Parathyroid adenoma (tissue), 2 donors: Measurements from ENCODE around the gene NDUFAF3.

Experiments used
- H2AFZ ChIP-seq: fragments of 300-600 bp; sonication (generic); one replicate; pipeline ENCODE4 v1.7.0; 2017; ENCODE audit warnings: antibody characterized with exemption, mild to moderate bottlenecking
- H3K27ac ChIP-seq: fragments of 300-600 bp; sonication (generic); one replicate; pipeline ENCODE4 v1.7.0; 2017
- H3K27me3 ChIP-seq: fragments of 300-600 bp; sonication (generic); one replicate; pipeline ENCODE4 v1.7.0; 2017; ENCODE audit warnings: low read length; ENCODE audit not compliant: control insufficient read depth, insufficient read depth
- H3K36me3 ChIP-seq: fragments of 300-600 bp; sonication (generic); one replicate; pipeline ENCODE4 v1.7.0; 2017; ENCODE audit warnings: low read length; ENCODE audit not compliant: control insufficient read depth, insufficient read depth
- H3K4me1 ChIP-seq: fragments of 300-600 bp; sonication (generic); one replicate; pipeline ENCODE4 v1.7.0; 2017; ENCODE audit warnings: control low read depth
- H3K4me2 ChIP-seq: fragments of 300-600 bp; sonication (generic); one replicate; pipeline ENCODE4 v1.7.0; 2017; ENCODE audit warnings: low read length
- H3K4me3 ChIP-seq: fragments of 300-600 bp; sonication (generic); one replicate; pipeline ENCODE4 v1.7.0; 2017; ENCODE audit warnings: low read depth, low read length
- H3K79me2 ChIP-seq: fragments of 300-600 bp; sonication (generic); one replicate; pipeline ENCODE4 v1.7.0; 2017; ENCODE audit warnings: control low read depth
- H3K9ac ChIP-seq: fragments of 300-600 bp; sonication (generic); one replicate; pipeline ENCODE4 v1.7.0; 2017; ENCODE audit warnings: mild to moderate bottlenecking
- H3K9me3 ChIP-seq: fragments of 300-600 bp; sonication (generic); one replicate; pipeline ENCODE4 v1.7.0; 2017; ENCODE audit warnings: low read length; ENCODE audit not compliant: control insufficient read depth
- TF ChIP-seq, protein P1 (sequence below): fragments of 300-600 bp; sonication (generic); IDR thresholded peaks from one replicate; pipeline ENCODE4 v1.7.0; 2017; ENCODE audit warnings: antibody characterized with exemption, mild to moderate bottlenecking
- donor health status: primary hyperparathyroidism.

The NDUFAF3 gene

DNA sequence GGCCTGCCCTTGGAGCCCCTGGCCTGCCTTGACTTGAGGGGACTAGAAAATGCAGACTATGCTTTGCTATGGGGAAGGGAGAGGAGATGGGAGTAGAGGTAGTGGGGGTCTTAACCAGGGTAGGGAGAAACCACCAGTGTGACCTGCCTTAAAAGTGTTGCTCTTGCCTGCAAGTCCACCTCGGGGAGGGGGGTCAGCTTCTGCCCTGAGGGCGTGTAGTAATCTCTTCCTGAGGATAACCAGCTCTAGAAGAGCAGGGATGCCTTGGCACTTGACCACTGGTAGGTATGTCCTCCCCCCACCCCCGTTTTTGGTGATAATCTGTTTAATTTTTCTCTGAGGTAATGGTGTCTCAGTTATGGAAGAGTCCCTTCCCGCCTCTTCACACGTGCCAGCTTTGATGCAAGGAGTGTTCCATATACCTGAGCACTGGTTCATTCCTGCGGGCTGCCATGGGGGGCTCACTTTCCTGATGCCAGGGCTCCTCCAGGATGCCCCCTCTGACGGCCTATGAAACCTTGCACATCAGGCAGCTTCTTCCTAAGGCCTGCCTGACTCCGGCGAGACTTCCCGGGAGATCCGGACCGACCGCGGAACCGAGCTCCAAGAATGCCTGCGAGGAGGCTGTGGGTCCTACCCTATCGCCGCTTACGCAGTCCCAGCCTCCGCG is 32.7 kb upstream of the NDUFAF3 start:
- H3K4me3 ChIP-seq = peak overlapping the region; percentile 65
- peak overlapping the region; percentile 84 for H3K27ac ChIP-seq
- peaks cover 21% of the 10 kb centered on the region for H3K79me2 ChIP-seq
- H2AFZ ChIP-seq = peak overlapping the region; percentile 92
- no peaks in the 10 kb centered on the region for H3K9me3 ChIP-seq
- peaks cover 20% of the 10 kb centered on the region for H3K4me1 ChIP-seq
- TF ChIP-seq, protein P1, sequence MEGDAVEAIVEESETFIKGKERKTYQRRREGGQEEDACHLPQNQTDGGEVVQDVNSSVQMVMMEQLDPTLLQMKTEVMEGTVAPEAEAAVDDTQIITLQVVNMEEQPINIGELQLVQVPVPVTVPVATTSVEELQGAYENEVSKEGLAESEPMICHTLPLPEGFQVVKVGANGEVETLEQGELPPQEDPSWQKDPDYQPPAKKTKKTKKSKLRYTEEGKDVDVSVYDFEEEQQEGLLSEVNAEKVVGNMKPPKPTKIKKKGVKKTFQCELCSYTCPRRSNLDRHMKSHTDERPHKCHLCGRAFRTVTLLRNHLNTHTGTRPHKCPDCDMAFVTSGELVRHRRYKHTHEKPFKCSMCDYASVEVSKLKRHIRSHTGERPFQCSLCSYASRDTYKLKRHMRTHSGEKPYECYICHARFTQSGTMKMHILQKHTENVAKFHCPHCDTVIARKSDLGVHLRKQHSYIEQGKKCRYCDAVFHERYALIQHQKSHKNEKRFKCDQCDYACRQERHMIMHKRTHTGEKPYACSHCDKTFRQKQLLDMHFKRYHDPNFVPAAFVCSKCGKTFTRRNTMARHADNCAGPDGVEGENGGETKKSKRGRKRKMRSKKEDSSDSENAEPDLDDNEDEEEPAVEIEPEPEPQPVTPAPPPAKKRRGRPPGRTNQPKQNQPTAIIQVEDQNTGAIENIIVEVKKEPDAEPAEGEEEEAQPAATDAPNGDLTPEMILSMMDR = no peak
- H3K27me3 ChIP-seq = no peaks in the 10 kb centered on the region
- H3K36me3 ChIP-seq = no peaks in the 10 kb centered on the region
- H3K4me2 ChIP-seq = peak overlapping the region; percentile 73
- H3K9ac ChIP-seq = peak overlapping the region; percentile 42

DNA sequence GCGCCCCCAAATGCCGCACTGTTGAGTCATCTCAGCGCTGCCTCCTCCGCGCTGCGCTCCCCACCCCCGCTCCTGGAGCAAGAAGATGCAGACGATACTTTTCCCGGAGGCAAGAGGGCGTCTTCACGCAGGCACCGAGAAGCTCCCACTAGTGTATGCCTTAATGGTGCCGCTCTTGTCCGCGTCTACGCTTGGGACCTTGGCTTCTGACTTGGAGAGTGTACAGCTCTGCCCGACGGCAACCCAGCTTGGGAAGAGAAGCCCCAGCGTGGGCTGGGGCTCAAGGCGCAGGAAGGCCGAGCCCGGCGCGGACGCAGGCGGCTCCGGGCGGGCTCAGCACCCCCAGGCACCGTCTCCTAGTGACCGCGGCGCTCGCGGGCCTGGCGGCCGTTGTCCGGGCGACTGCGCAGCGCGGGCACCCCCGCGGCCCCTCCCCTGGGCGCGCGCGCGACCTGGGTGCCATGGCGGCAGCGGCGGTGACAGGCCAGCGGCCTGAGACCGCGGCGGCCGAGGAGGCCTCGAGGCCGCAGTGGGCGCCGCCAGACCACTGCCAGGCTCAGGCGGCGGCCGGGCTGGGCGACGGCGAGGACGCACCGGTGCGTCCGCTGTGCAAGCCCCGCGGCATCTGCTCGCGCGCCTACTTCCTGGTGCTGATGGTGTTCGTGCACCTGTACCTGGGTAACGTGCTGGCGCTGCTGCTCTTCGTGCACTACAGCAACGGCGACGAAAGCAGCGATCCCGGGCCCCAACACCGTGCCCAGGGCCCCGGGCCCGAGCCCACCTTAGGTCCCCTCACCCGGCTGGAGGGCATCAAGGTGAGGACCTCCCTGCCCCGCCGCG is 31.9 kb upstream of the NDUFAF3 start, which contains the start of gene P4HTM:
Gene P4HTM (plus strand): TSS at position 446 of the 840 bp plus-strand sequence. CDS start 16 bp downstream, at position 462.
- TF ChIP-seq, protein P1 = peak; percentile 55
- peak within 1 kb of the TSS; percentile 92 for H2AFZ ChIP-seq
- no peaks in the 10 kb centered on the region for H3K36me3 ChIP-seq
- H3K4me3 ChIP-seq = peak within 1 kb of the TSS; percentile 65
- peaks cover 20% of the 10 kb centered on the region for H3K4me1 ChIP-seq
- peak within 1 kb of the TSS; percentile 79 for H3K9ac ChIP-seq
- H3K79me2 ChIP-seq = peaks cover 21% of the 10 kb centered on the region
- no peaks in the 10 kb centered on the region for H3K27me3 ChIP-seq
- peak within 1 kb of the TSS; percentile 79 for H3K4me2 ChIP-seq
- H3K27ac ChIP-seq = peak within 1 kb of the TSS; percentile 84
- no peaks in the 10 kb centered on the region for H3K9me3 ChIP-seq

DNA sequence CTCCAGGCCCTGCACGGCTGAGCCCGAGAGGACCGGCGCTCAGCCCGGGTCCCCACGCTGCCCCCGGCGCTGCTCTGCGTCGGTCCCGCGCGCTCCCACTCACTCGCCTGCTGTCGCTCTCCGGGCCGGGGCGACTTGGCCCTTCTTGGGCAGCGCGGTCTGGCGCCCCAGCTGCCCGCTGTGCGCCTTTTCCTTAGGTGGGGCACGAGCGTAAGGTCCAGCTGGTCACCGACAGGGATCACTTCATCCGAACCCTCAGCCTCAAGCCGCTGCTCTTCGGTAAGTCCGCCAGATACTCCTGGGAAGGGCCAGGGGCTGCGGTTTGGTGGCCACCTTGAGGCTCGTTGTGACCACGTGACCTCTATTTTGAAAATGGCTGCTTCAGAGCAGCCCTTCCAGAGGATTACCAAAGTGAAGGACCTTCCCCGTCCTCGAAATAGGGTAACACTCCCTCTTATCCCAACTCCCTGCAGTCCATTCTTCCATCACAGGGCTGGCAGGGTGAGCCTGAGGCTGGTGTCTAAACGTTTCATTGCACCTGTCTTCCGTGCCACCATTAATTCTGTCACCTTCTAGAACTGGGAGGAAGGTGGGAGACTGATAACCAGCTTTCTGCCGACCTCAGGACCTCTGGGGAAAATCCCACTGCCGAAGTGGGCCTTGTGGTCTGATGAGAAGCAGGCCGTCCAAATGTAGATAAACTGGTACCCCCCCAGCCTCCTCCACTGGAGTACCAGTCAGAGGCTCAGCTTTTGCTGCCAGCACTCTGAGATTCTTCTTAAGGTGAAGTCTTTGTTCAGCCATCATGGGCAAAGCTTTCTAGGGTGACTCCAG is 31.1 kb upstream of the NDUFAF3 start:
- Histone ChIP-seq H3K4me1 (peaks cover 20% of the 10 kb centered on the region), H3K9ac (peak overlapping the region; percentile 79), H3K79me2 (peaks cover 23% of the 10 kb centered on the region), H3K27ac (peak overlapping the region; percentile 83), H3K27me3 (no peaks in the 10 kb centered on the region), H3K4me3 (peak overlapping the region; percentile 65), H3K9me3 (no peaks in the 10 kb centered on the region), H2AFZ (peak overlapping the region; percentile 91), H3K36me3 (no peaks in the 10 kb centered on the region), H3K4me2 (peak overlapping the region; percentile 79)
- TF ChIP-seq, protein P1 = no peak

DNA sequence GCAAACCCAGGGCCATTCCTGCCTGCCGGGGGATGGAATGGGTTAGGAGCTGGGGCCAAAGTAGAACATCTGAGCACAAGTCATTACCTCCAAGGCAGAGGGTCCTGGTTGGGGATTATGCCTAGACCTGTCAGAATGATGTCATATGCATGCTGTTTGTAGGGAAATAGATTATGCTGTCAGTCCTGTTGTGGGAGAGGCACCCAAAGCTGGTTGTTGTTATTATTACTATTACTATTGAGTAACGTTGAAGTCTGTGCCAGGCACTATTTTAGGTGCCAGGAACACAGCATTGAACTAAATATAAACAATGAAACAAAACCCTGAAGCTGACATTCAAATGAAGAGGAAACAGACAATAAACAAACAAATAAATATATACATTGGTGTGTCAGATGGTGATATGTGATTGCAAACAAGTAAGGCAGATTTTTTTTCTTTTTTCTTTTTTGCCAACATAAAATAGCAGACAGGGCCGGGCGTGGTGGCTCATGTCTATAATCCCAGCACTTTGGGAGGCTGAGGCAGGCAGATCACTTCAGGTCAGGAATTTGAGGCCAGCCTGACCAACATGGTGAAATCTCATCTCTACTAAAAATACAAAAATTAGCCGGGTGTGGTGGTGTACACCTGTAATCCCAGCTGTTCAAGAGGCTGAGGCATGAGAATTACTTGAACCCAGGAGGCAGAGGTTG is 29.9 kb upstream of the NDUFAF3 start:
- H3K27me3 ChIP-seq = no peaks in the 10 kb centered on the region
- no peak overlapping the region for H2AFZ ChIP-seq
- H3K4me3 ChIP-seq = no peak overlapping the region

More for the DNA sequence above, 29.9 kb upstream of the NDUFAF3 start:
- TF ChIP-seq, protein P1 = no peak
- H3K9me3 ChIP-seq = no peaks in the 10 kb centered on the region
- no peak overlapping the region for H3K9ac ChIP-seq
- H3K79me2 ChIP-seq = peaks cover 24% of the 10 kb centered on the region
- H3K4me2 ChIP-seq = no peak overlapping the region
- H3K36me3 ChIP-seq = no peaks in the 10 kb centered on the region
- H3K4me1 ChIP-seq = peaks cover 20% of the 10 kb centered on the region
- H3K27ac ChIP-seq = peak overlapping the region; percentile 83
